ENCODE data around the gene HEMGN. TPM values are rescaled to one million over a fixed set of nuclear protein-coding genes. Genes with fewer than 3 reads are reported as not detected.

HEMGN gene
- total RNA-seq, 1 donor from 2014 or later = not detected

DNA sequence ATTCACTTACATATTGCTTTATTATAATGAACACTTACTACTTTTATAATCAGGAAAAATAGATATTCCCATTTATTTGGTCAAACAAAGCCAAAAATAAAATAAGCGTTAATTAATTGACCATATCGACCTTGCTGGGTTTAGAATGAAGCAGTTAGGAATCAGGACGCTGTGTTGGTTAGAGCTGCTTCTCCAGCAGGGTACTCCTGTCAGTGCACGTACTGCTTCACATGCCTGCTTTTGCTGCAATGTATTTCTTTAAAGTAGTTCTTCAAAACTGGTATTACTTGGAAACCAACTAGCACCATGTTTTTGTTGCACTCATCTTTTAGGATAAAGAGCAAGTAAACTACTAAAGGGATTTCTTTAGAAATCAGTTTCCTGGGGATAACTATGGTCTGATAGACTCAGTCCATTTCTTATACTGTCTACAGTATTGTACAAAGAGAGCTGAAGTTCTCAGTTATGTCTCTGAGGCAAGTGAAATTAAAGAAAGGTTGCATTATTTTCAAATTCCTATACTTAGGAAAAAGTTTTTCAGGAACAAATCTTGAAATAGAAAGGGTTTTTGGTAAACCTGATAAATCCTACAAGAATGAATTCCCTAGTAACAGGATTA, 8.9 kb downstream of the HEMGN start:
- Histone ChIP-seq H3K4me1 (no peaks in the 10 kb centered on the region), H3K27ac (no peak overlapping the region), H3K36me3 (no peaks in the 10 kb centered on the region), H3K9me3 (no peaks in the 10 kb centered on the region), H3K4me3 (no peak overlapping the region), H3K27me3 (no peaks in the 10 kb centered on the region)
- intact Hi-C loops (cut with DNase I) = loop anchor here (10.0 kb wide), 1 partner anchor 56 kb away; the partner anchor contains the start of gene ANP32B
- DNase-seq (ENCODE audit: extremely low spot score in 2 of 2) = no peak
- TF ChIP-seq POLR2AphosphoS5 (IDR thresholded peaks at IDR 0.05; ENCODE audit: insufficient read depth in 1 of 2, low read depth in 1 of 2) (no peak), POLR2A (IDR thresholded peaks at IDR 0.05) (no peak), CTCF (IDR thresholded peaks at IDR 0.05) (no peak)

- intact Hi-C loops (cut with DNase I) = loop anchor here (10.0 kb wide), 1 partner anchor 59 kb away; the partner anchor contains the start of gene ANP32B
These were observed 12.3 kb downstream of the HEMGN start for GRCh38 chr9:97925497-97926334.

DNA sequence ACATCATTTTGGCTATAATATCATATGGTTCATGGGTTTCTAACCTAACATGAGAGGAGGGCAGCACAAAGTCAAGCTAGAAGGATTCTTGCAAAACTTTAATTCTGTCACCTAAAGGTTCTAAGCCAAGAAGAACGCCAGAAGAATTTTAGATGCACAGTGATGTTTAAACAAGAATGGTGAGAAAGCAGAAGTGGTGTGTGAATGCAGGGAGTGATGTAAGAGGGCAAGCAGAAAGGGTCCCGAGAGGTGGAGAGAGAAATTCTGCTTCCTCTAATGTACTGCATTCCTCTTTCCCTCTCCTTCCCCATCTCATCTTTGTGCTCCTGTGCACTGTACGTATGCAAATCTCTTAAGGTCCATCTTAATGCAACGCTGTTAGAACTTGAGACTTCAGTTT, 13.6 kb downstream of the HEMGN start:
- H3K27me3 ChIP-seq = no peaks in the 10 kb centered on the region
- no peak overlapping the region for H3K27ac ChIP-seq
- no peaks in the 10 kb centered on the region for H3K9me3 ChIP-seq
- no peak for DNase-seq (ENCODE audit: extremely low spot score in 2 of 2)
- H3K36me3 ChIP-seq = no peaks in the 10 kb centered on the region
- TF ChIP-seq CTCF (IDR thresholded peaks at IDR 0.05) = no peak
- no peak for TF ChIP-seq POLR2A (IDR thresholded peaks at IDR 0.05)
- TF ChIP-seq POLR2AphosphoS5 (IDR thresholded peaks at IDR 0.05; ENCODE audit: insufficient read depth in 1 of 2, low read depth in 1 of 2) = no peak
- no peak overlapping the region for H3K4me3 ChIP-seq
- intact Hi-C loops (cut with DNase I) = loop anchor here (5.0 to 10.0 kb wide), 2 partner anchors 60 to 113 kb away; partner anchors contain the start of gene ANP32B
- peaks cover 24% of the 10 kb centered on the region for H3K4me1 ChIP-seq

More at GRCh38 chr9:97925497-97926334, 12.3 kb downstream of the HEMGN start:
- Histone ChIP-seq H3K4me3 (no peak overlapping the region), H3K36me3 (no peaks in the 10 kb centered on the region), H3K27ac (no peak overlapping the region), H3K27me3 (no peaks in the 10 kb centered on the region), H3K9me3 (no peaks in the 10 kb centered on the region), H3K4me1 (peaks cover 10% of the 10 kb centered on the region)
- TF ChIP-seq POLR2A (IDR thresholded peaks at IDR 0.05) (no peak), POLR2AphosphoS5 (IDR thresholded peaks at IDR 0.05; ENCODE audit: insufficient read depth in 1 of 2, low read depth in 1 of 2) (no peak), CTCF (IDR thresholded peaks at IDR 0.05) (no peak)
- DNase-seq (ENCODE audit: extremely low spot score in 2 of 2) = no peak

DNA sequence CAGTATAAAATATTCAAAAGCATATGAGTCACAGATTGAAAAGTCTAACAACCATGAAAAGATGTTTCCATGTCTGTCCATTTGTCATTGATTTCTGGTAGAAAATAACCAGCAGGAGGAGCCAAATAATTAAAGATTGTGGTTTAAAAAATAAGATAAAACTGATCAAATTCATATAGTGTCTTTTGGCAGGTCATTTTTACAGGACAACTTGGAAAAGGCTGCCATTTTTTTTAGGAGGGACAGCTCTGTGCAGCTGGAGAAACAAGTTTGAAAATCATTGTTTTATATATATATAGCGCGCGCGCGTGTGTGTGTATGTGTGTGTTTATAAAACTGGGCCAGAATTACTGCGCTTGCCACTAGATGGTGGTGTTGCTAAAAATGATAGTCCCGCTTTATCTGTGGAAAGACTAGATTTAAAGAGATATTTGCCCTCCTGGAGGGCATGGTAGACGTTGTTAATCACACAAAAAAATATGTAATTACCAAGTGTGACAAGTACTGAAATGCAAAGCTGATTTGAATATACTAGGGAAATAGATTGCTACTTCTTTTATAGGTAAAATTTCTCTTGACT, 14.4 kb downstream of the HEMGN start:
- Histone ChIP-seq H3K27ac (peak overlapping the region; percentile 65), H3K4me3 (peak overlapping the region; percentile 7 to 46), H3K27me3 (no peaks in the 10 kb centered on the region), H3K9me3 (no peaks in the 10 kb centered on the region), H3K36me3 (no peaks in the 10 kb centered on the region), H3K4me1 (peaks cover 31% of the 10 kb centered on the region)
- intact Hi-C loops (cut with DNase I) = loop anchor here (5.0 to 10.0 kb wide), 2 partner anchors 61 to 114 kb away; partner anchors contain the start of gene ANP32B
- DNase-seq (ENCODE audit: extremely low spot score in 2 of 2) = no peak
- TF ChIP-seq POLR2AphosphoS5 (IDR thresholded peaks at IDR 0.05; ENCODE audit: insufficient read depth in 1 of 2, low read depth in 1 of 2) (peak in 1 of 2 donors; percentile 86), CTCF (IDR thresholded peaks at IDR 0.05) (peak; percentile 46 to 82 (median 82)), POLR2A (IDR thresholded peaks at IDR 0.05) (no peak)
